ENCODE results near the gene CERS5. TPM values are rescaled to one million over a fixed set of nuclear protein-coding genes. Genes with fewer than 3 reads are reported as not detected.

The CERS5 gene
- total and polyA plus RNA-seq, 5 donors from 2014 or later = 45.4 to 61.9 (median 57.1) TPM

DNA sequence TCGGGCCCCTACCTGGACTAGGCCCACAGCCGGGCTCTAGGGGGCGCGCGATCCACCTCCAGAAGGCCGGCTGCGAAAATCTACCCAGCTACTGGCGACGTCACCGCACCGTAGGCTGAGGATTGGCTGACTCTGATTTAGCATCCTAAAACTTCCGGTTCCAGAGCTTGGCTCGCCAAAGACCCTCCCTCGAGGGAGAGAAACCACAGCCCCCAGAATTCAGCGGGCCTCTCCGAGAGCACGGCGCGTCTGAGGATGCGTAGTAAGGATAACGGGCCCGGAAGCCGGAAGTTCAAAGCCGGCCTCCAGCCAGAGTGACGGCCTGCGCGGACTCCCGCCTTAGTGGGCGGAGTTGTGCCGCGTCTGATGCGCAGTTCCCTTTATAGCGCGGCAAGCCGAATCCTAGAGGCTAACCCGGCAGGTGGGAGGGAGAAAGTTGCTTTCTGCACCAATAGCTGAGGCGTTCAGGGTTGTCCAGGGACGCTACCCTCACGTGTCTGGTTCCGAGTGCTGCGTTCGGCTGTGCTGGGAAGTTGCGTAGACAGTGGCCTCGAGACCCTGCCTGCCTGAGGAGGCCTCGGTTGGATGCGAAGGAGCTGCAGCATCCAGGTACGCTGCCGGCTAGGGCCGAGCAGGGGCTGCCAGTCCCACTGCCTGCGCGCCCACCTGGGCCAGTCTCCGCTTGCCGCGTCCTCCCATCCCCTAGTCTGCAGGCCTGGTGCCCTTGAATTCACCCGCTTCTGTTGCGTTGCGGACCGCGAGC is 55.3 kb downstream of the CERS5 start, which contains the start of gene COX14:
Gene COX14 (plus strand): TSS at position 544 of the 763 bp plus-strand sequence. CDS start 7,808 bp downstream, outside the sequence.
- ATAC-seq (ENCODE audit: low read depth in 2 of 2) (peak; percentile 84), DNase-seq (peak; percentile 98 to 100 (median 99))
- Histone ChIP-seq H3K4me3 (ENCODE audit: low read depth, low read length) (peak within 1 kb of the TSS; percentile 95), H3K27ac (ENCODE audit: insufficient read depth, low read length, poor library complexity, severe bottlenecking) (peak within 1 kb of the TSS; percentile 94), H3K9me3 (ENCODE audit: control insufficient read depth in 2 of 2, low read length in 2 of 2) (no peaks in the 10 kb centered on the region), H3K27me3 (ENCODE audit: control insufficient read depth, insufficient read depth, low read length) (no peaks in the 10 kb centered on the region), H3K4me1 (ENCODE audit: control insufficient read depth, insufficient read depth, low read length, poor library complexity, severe bottlenecking) (peaks cover 39% of the 10 kb centered on the region), H3K36me3 (ENCODE audit: control insufficient read depth, insufficient read depth, low read length) (peaks cover 12% of the 10 kb centered on the region)
- Mint-ChIP-seq H3K36me3 (peaks cover 20% of the 10 kb centered on the region), H3K27me3 (no peaks in the 10 kb centered on the region), H3K4me3 (peak within 1 kb of the TSS; percentile 97 to 99 (median 98)), H3K9me3 (no peaks in the 10 kb centered on the region), H3K4me1 (peaks cover 5 to 49% (median 37%) of the 10 kb centered on the region in 4 donors), H3K27ac (peak within 1 kb of the TSS; percentile 99 to 100 (median 100))

DNA sequence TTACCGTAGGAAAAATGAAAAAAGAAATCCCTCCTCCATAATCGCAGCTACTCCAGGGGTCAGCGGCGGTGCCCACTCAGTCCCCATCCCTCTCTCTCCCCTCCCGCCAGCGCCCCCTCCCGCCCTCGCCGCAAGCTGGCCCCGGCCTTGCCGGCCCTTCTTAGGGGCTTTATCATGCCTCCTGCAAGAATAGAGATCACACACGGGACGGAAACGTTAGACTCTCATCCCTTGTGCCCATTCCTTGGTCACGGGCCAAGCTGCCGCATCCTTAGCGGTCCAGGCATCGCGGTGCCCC is 55.8 kb downstream of the CERS5 start:
- H3K36me3 ChIP-seq (ENCODE audit: control insufficient read depth, insufficient read depth, low read length) = peaks cover 7% of the 10 kb centered on the region
- Mint-ChIP-seq H3K27me3 (no peaks in the 10 kb centered on the region), H3K4me1 (peaks cover 5 to 44% (median 33%) of the 10 kb centered on the region in 4 donors), H3K4me3 (peak overlapping the region; percentile 97 to 99 (median 98)), H3K9me3 (no peaks in the 10 kb centered on the region), H3K36me3 (peaks cover 15% of the 10 kb centered on the region), H3K27ac (peak overlapping the region in 2 of 3 donors; percentile 99 to 100)
- peaks cover 34% of the 10 kb centered on the region for H3K4me1 ChIP-seq (ENCODE audit: control insufficient read depth, insufficient read depth, low read length, poor library complexity, severe bottlenecking)
- H3K27ac ChIP-seq (ENCODE audit: insufficient read depth, low read length, poor library complexity, severe bottlenecking) = peak overlapping the region; percentile 94
- H3K9me3 ChIP-seq (ENCODE audit: control insufficient read depth in 2 of 2, low read length in 2 of 2) = no peaks in the 10 kb centered on the region
- no peaks in the 10 kb centered on the region for H3K27me3 ChIP-seq (ENCODE audit: control insufficient read depth, insufficient read depth, low read length)
- peak overlapping the region; percentile 26 for H3K4me3 ChIP-seq (ENCODE audit: low read depth, low read length)
- no peak for ATAC-seq (ENCODE audit: low read depth in 2 of 2)
- no peak for DNase-seq

DNA sequence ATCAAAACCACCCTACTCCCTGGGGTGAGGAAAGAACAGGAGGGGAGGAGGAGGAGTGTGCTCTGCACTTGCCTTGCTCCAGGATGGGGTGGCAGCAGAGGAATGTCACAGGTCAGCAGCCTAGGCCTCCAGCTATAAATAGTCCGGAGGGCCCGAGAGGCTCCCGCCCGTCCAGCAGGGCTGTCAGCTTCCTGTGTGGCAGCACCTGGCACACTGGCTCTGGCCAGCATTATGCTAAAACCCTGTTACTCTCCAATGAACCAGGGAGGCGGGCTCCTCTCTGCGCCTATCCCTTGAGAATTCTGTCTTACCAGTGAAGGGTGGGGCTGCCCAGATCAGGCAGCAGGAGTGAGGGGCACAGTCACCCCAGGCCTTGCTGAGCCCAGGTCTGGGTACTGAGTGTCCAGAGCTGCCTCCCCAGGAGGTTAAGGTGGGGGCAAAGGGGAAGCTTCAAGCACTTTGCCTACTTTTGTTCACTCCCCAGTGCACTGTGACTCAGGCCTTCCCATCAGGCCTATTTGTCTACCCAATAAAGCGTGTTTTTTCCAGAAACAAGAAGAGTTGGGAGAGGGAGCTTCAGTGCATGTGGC is 56.3 kb downstream of the CERS5 start:
- DNase-seq = no peak
- Mint-ChIP-seq H3K4me1 (peaks cover 5 to 39% (median 29%) of the 10 kb centered on the region in 4 donors), H3K9me3 (no peaks in the 10 kb centered on the region), H3K27ac (peak overlapping the region in 2 of 3 donors; percentile 99 to 100), H3K4me3 (peak overlapping the region; percentile 97 to 99 (median 98)), H3K27me3 (no peaks in the 10 kb centered on the region), H3K36me3 (peaks cover 14% of the 10 kb centered on the region)
- peak overlapping the region; percentile 94 for H3K27ac ChIP-seq (ENCODE audit: insufficient read depth, low read length, poor library complexity, severe bottlenecking)
- H3K27me3 ChIP-seq (ENCODE audit: control insufficient read depth, insufficient read depth, low read length) = no peaks in the 10 kb centered on the region
- peaks cover 3% of the 10 kb centered on the region for H3K36me3 ChIP-seq (ENCODE audit: control insufficient read depth, insufficient read depth, low read length)
- no peak for ATAC-seq (ENCODE audit: low read depth in 2 of 2)
- peaks cover 33% of the 10 kb centered on the region for H3K4me1 ChIP-seq (ENCODE audit: control insufficient read depth, insufficient read depth, low read length, poor library complexity, severe bottlenecking)
- H3K9me3 ChIP-seq (ENCODE audit: control insufficient read depth in 2 of 2, low read length in 2 of 2) = no peaks in the 10 kb centered on the region
- peak overlapping the region; percentile 26 for H3K4me3 ChIP-seq (ENCODE audit: low read depth, low read length)

DNA sequence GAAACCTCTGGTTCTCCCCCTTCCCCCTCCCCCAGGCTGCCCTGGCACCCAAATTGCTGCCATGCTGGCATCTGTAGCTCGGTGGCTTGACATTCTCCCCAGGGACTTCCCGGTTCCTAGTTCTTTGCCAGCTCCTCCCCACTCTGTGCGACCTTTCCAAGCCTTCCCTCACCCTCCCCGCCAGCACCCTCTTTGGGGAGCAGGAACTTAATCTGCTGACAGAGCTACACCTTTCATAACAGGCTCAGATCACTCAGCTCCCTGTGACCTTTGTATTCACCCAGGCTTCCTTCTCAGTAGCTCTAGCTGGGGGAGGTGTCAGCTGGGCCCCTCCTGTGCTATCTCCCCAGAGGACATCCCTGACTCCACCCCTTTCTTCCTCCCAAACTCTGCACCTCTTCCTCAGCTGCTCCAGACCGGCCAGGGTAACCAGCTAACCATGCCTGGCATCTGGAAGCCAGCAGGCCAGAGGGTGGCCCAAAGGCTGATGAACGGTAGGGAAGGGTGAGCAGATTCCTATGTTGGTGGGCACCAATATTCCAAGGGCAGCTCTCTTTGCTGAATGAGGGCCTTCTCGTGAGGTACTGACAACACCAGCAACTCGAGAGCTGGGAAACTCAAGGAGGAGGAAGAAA is 56.9 kb downstream of the CERS5 start:
- Histone ChIP-seq H3K27ac (ENCODE audit: insufficient read depth, low read length, poor library complexity, severe bottlenecking) (peak overlapping the region; percentile 18), H3K9me3 (ENCODE audit: control insufficient read depth in 2 of 2, low read length in 2 of 2) (no peaks in the 10 kb centered on the region), H3K36me3 (ENCODE audit: control insufficient read depth, insufficient read depth, low read length) (no peaks in the 10 kb centered on the region), H3K27me3 (ENCODE audit: control insufficient read depth, insufficient read depth, low read length) (no peaks in the 10 kb centered on the region), H3K4me1 (ENCODE audit: control insufficient read depth, insufficient read depth, low read length, poor library complexity, severe bottlenecking) (peaks cover 33% of the 10 kb centered on the region), H3K4me3 (ENCODE audit: low read depth, low read length) (no peak overlapping the region)
- no peaks in the 10 kb centered on the region for H3K9me3 Mint-ChIP-seq
- peak overlapping the region in 2 of 4 donors; percentile 14 to 73 for H3K4me3 Mint-ChIP-seq
- peaks cover 5 to 34% (median 24%) of the 10 kb centered on the region in 4 donors for H3K4me1 Mint-ChIP-seq
- no peaks in the 10 kb centered on the region for H3K27me3 Mint-ChIP-seq
- DNase-seq (peak in 1 of 3 donors; percentile 54), ATAC-seq (ENCODE audit: low read depth in 2 of 2) (no peak)
- peak overlapping the region; percentile 24 to 86 (median 52) for H3K27ac Mint-ChIP-seq
- H3K36me3 Mint-ChIP-seq = peaks cover 10% of the 10 kb centered on the region

- Mint-ChIP-seq H3K4me3 (no peak overlapping the region), H3K9me3 (no peaks in the 10 kb centered on the region), H3K36me3 (peaks cover 7% of the 10 kb centered on the region), H3K4me1 (peaks cover 1 to 31% (median 21%) of the 10 kb centered on the region in 4 donors), H3K27ac (no peak overlapping the region), H3K27me3 (no peaks in the 10 kb centered on the region)
- DNase-seq = no peak
- no peaks in the 10 kb centered on the region for H3K27me3 ChIP-seq (ENCODE audit: control insufficient read depth, insufficient read depth, low read length)
- no peak for ATAC-seq (ENCODE audit: low read depth in 2 of 2)
- no peak overlapping the region for H3K4me3 ChIP-seq (ENCODE audit: low read depth, low read length)
- no peaks in the 10 kb centered on the region for H3K36me3 ChIP-seq (ENCODE audit: control insufficient read depth, insufficient read depth, low read length)
- H3K27ac ChIP-seq (ENCODE audit: insufficient read depth, low read length, poor library complexity, severe bottlenecking) = no peak overlapping the region
- peaks cover 29% of the 10 kb centered on the region for H3K4me1 ChIP-seq (ENCODE audit: control insufficient read depth, insufficient read depth, low read length, poor library complexity, severe bottlenecking)
- no peaks in the 10 kb centered on the region for H3K9me3 ChIP-seq (ENCODE audit: control insufficient read depth in 2 of 2, low read length in 2 of 2)
These were observed 57.9 kb downstream of the CERS5 start for GRCh38 chr12:50109319-50109718.

- no peaks in the 10 kb centered on the region for H3K36me3 ChIP-seq (ENCODE audit: control insufficient read depth, insufficient read depth, low read length)
- no peak overlapping the region for H3K27ac Mint-ChIP-seq
These were observed 59.5 kb downstream of the CERS5 start for GRCh38 chr12:50107416-50108268.

DNA sequence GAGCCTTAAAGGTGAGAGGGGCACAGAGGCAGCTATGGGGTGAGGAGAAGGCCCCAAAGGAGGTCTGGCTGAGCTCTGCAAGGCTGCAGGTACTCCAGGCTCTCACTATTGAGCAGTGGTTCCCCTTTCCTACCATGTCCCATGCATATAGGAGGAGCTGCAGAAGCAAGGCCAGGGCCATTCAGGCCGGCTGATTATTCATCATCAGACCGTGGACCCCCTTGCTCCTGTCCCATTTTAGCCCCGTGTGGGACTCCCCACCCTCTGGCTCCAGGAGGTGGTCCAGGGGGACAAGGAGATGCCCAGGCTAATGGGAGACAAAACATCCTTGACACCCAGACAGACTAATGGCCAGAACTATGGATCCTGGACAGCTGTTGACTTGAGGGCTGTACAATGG is 60.3 kb downstream of the CERS5 start:
- Mint-ChIP-seq H3K9me3 (peaks cover 0 to 1% (median 0%) of the 10 kb centered on the region in 7 donors), H3K4me3 (no peak overlapping the region), H3K27me3 (no peaks in the 10 kb centered on the region), H3K27ac (no peak overlapping the region), H3K36me3 (no peaks in the 10 kb centered on the region), H3K4me1 (peaks cover 0 to 17% (median 10%) of the 10 kb centered on the region in 4 donors)
- ATAC-seq (ENCODE audit: low read depth in 2 of 2) = no peak
- DNase-seq = no peak
- no peak overlapping the region for H3K27ac ChIP-seq (ENCODE audit: insufficient read depth, low read length, poor library complexity, severe bottlenecking)
- no peaks in the 10 kb centered on the region for H3K36me3 ChIP-seq (ENCODE audit: control insufficient read depth, insufficient read depth, low read length)
- H3K4me1 ChIP-seq (ENCODE audit: control insufficient read depth, insufficient read depth, low read length, poor library complexity, severe bottlenecking) = peaks cover 13% of the 10 kb centered on the region
- no peaks in the 10 kb centered on the region for H3K9me3 ChIP-seq (ENCODE audit: control insufficient read depth in 2 of 2, low read length in 2 of 2)
- H3K27me3 ChIP-seq (ENCODE audit: control insufficient read depth, insufficient read depth, low read length) = no peaks in the 10 kb centered on the region
- H3K4me3 ChIP-seq (ENCODE audit: low read depth, low read length) = no peak overlapping the region

More at GRCh38 chr12:50107416-50108268, 59.5 kb downstream of the CERS5 start:
- Histone ChIP-seq H3K9me3 (ENCODE audit: control insufficient read depth in 2 of 2, low read length in 2 of 2) (no peaks in the 10 kb centered on the region), H3K4me3 (ENCODE audit: low read depth, low read length) (no peak overlapping the region), H3K4me1 (ENCODE audit: control insufficient read depth, insufficient read depth, low read length, poor library complexity, severe bottlenecking) (peaks cover 13% of the 10 kb centered on the region), H3K27ac (ENCODE audit: insufficient read depth, low read length, poor library complexity, severe bottlenecking) (no peak overlapping the region), H3K27me3 (ENCODE audit: control insufficient read depth, insufficient read depth, low read length) (no peaks in the 10 kb centered on the region)
- no peak for ATAC-seq (ENCODE audit: low read depth in 2 of 2)
- Mint-ChIP-seq H3K9me3 (peaks cover 0 to 1% (median 0%) of the 10 kb centered on the region in 7 donors), H3K4me3 (no peak overlapping the region), H3K27me3 (no peaks in the 10 kb centered on the region), H3K4me1 (peaks cover 0 to 24% (median 13%) of the 10 kb centered on the region in 4 donors), H3K36me3 (peaks cover 4% of the 10 kb centered on the region)
- DNase-seq = no peak
